HepG2 (cell line): Measurements from ENCODE around the gene ABCA2. TPM values are rescaled to one million over a fixed set of nuclear protein-coding genes. Genes with fewer than 3 reads are reported as not detected.

Source experiments
- AHDC1 ChIP-seq: sonication (generic); formaldehyde crosslinking; IDR thresholded peaks from 2 replicates; pipeline ENCODE4 v1.5.1; 2020; ENCODE audit warnings: mild to moderate bottlenecking, missing genetic modification reagents, borderline replicate concordance
- ATF5 ChIP-seq: sonication (generic); formaldehyde crosslinking; IDR thresholded peaks from 2 replicates; pipeline ENCODE4 v1.4.0; 2020; ENCODE audit warnings: mild to moderate bottlenecking, low read depth, missing genetic modification reagents
- BRF2 ChIP-seq: sonication (generic); formaldehyde crosslinking; IDR thresholded peaks from 2 replicates; pipeline ENCODE4 v1.8.1; 2022; ENCODE audit warnings: mild to moderate bottlenecking, missing genetic modification reagents
- HDAC2 ChIP-seq: sonication (generic); formaldehyde crosslinking; IDR thresholded peaks from 2 replicates; pipeline ENCODE4 v1.4.0; 2020; ENCODE audit warnings: missing genetic modification reagents
- HNF1A ChIP-seq, 2 experiments: sonication (generic) in 1 of 2; formaldehyde crosslinking in 1 of 2; IDR thresholded peaks; 2 replicates each; pipeline versions ENCODE4 v1.4.0 to v1.6.1; 2016 to 2020; ENCODE audit warnings: borderline replicate concordance in 1 of 2, low read depth in 1 of 2, mild to moderate bottlenecking in 1 of 2, missing genetic modification reagents in 1 of 2
- HOXA3 ChIP-seq: sonication (generic); formaldehyde crosslinking; IDR thresholded peaks from 2 replicates; pipeline ENCODE4 v1.5.0; 2020; ENCODE audit warnings: missing genetic modification reagents
- MAFG ChIP-seq: sonication (generic); formaldehyde crosslinking; IDR thresholded peaks from 2 replicates; pipeline ENCODE4 v1.5.1; 2020; ENCODE audit warnings: mild to moderate bottlenecking, missing genetic modification reagents
- PHB2 ChIP-seq: fragments of 450-650 bp; IDR thresholded peaks from 2 replicates; pipeline ENCODE4 v1.6.1; 2018; ENCODE audit not compliant: partially characterized antibody
- REXO4 ChIP-seq: sonication (generic); formaldehyde crosslinking; IDR thresholded peaks from 2 replicates; pipeline ENCODE4 v1.8.0; 2022; ENCODE audit warnings: missing genetic modification reagents, mild to moderate bottlenecking, borderline replicate concordance
- SNAPC2 ChIP-seq: sonication (generic); formaldehyde crosslinking; IDR thresholded peaks from 2 replicates; pipeline ENCODE4 v1.8.1; 2022; ENCODE audit warnings: mild to moderate bottlenecking, missing genetic modification reagents
- STAG1 ChIP-seq: sonication (generic); formaldehyde crosslinking; IDR thresholded peaks from 2 replicates; pipeline ENCODE4 v1.4.0; 2020; ENCODE audit warnings: missing genetic modification reagents
- ZFP36L2 ChIP-seq: sonication (generic); formaldehyde crosslinking; IDR thresholded peaks from 2 replicates; pipeline ENCODE4 v1.4.0; 2020; ENCODE audit warnings: missing genetic modification reagents
- ZFX ChIP-seq: sonication (generic); formaldehyde crosslinking; IDR thresholded peaks from 2 replicates; pipeline ENCODE4 v1.4.0; 2020; ENCODE audit warnings: mild to moderate bottlenecking, low read depth, missing genetic modification reagents, moderate library complexity
- ZFY ChIP-seq: sonication (generic); formaldehyde crosslinking; IDR thresholded peaks from 2 replicates; pipeline ENCODE4 v1.4.0; 2020; ENCODE audit warnings: missing genetic modification reagents
- ZNF317 ChIP-seq: sonication (generic); formaldehyde crosslinking; IDR thresholded peaks from 2 replicates; pipeline ENCODE4 v1.5.0; 2020; ENCODE audit warnings: mild to moderate bottlenecking, missing genetic modification reagents
- ZNF780A ChIP-seq: sonication (generic); formaldehyde crosslinking; IDR thresholded peaks from 2 replicates; pipeline ENCODE4 v1.8.0; 2022; ENCODE audit warnings: mild to moderate bottlenecking, missing genetic modification reagents, moderate library complexity
- ZNF891 ChIP-seq: sonication (generic); formaldehyde crosslinking; IDR thresholded peaks from 2 replicates; pipeline ENCODE4 v1.5.0; 2020; ENCODE audit warnings: mild to moderate bottlenecking, missing genetic modification reagents
- polyA plus RNA-seq, 8 experiments: library from polyadenylated mRNA; depleted of rRNA in 3 of 8; stranded (reverse) in 7 of 8; unstranded in 1 of 8; fragments of >200 nt; fragmentation: Illumina TruSeq in 4 of 8; extraction: Trizol in 4 of 8; gene quantifications; 2 replicates each; pipeline versions ENCODE4 v1.2.1 to v1.2.3, GENCODE V29; 2011 to 2016; ENCODE audit warnings: low read depth in 4 of 8, missing spikeins in 1 of 8, mixed read lengths in 1 of 8; ENCODE audit not compliant: insufficient read depth in 1 of 8
- total RNA-seq, 5 experiments: library from RNA; depleted of rRNA; stranded (reverse); fragments of >200 nt; fragmentation: Illumina TruSeq; extraction: Trizol; gene quantifications; 2 replicates each; pipeline ENCODE4 v1.2.3, GENCODE V29; 2016; ENCODE audit warnings: low read depth in 1 of 5

Gene ABCA2
- total and polyA plus RNA-seq, 2 of the 13 experiments (the other 11 are each of a cell fraction or from before 2014, with no cell fraction given): 2.9 to 19.2 TPM

DNA sequence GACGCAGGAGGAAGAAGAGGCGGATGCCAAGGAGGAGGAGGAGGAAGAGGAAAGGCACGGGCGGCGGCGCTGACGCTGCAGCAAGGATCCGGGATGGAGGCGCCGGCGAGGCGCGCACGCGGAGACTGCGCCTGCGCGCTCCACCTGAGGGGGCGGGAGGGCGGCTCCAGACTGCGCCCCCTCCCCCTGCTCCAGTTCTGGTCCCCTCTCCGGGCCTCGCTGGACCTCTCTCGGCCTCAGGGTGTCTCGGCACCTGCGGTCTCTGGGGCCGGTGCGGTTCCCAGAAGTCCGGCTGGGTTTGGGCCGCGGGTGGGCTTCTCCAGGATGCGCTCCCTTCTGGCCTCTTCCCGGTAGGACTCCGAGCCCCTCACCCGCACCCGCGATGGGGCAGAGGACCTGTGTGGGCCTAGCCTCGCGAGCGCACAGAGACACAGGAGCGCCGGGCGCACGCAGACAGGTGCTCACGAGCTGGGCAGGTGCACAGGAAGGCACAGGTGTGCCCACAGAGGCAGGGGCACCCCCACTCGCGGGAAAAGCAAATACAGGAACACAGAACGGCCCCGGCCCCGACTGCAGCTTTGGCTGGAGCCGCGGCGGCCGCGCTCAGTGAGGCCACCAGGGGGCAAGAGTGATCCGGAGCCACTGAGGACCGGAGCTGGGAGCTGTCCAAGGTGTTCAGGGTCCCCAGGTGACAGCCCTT lies 18.2 kb upstream of the ABCA2 start, which contains the start of gene NPDC1 (continued):
- TF ChIP-seq ZNF780A (peak; percentile 72; the same call in 1 of the 2 replicates), BRF2 (CRISPR knock-in tag) (0 out of 2 replicates have a peak, but pooled peaks have one; percentile 33), AHDC1 (CRISPR knock-in tag) (no peak), STAG1 (CRISPR knock-in tag) (peak; percentile 83), REXO4 (CRISPR knock-in tag) (no peak), HDAC2 (CRISPR knock-in tag) (peak; percentile 91), SNAPC2 (CRISPR knock-in tag) (0 out of 2 replicates have a peak, but pooled peaks have one; percentile 45), HNF1A (IDR thresholded peaks at IDR 0.05; ENCODE audit: low read depth) (no peak), HNF1A (CRISPR knock-in tag; IDR thresholded peaks at IDR 0.05; ENCODE audit: borderline replicate concordance) (peak; percentile 50; the same call in 1 of the 2 replicates), ATF5 (CRISPR knock-in tag) (no peak), ZNF317 (CRISPR knock-in tag) (0 out of 2 replicates have a peak, but pooled peaks have one; percentile 35), ZFY (CRISPR knock-in tag) (no peak; the same call in 1 of the 2 replicates), HOXA3 (CRISPR knock-in tag) (peak; percentile 68), PHB2 (no peak), ZFX (peak; percentile 66), ZFP36L2 (CRISPR knock-in tag) (no peak), ZNF891 (CRISPR knock-in tag) (peak; percentile 67; the same call in 1 of the 2 replicates), MAFG (0 out of 2 replicates have a peak, but pooled peaks have one; percentile 19)
